ENCODE measurements around the gene DNAJC17. TPM values are rescaled to one million over a fixed set of nuclear protein-coding genes. Genes with fewer than 3 reads are reported as not detected.

DNAJC17 gene
- total RNA-seq, 1 donor from 2014 or later = 54.3 TPM

- Mint-ChIP-seq H3K36me3 (ENCODE audit: low read depth) (no peaks in the 10 kb centered on the region), H3K9me3 (no peaks in the 10 kb centered on the region), H3K27me3 (peaks cover 3% of the 10 kb centered on the region), H3K4me1 (no peaks in the 10 kb centered on the region), H3K27ac (no peak overlapping the region), H3K4me3 (no peak overlapping the region)
- no peak for DNase-seq
- intact Hi-C loops (cut with micrococcal nuclease) = no loop called here
Observed at GRCh38 chr15:40823572-40824343, 16.5 kb upstream of the DNAJC17 start.

GRCh38 chr15:40821195-40821594, 13.9 kb upstream of the DNAJC17 start:
- H3K27me3 Mint-ChIP-seq = peaks cover 1% of the 10 kb centered on the region
- DNase-seq = no peak
- no peaks in the 10 kb centered on the region for H3K9me3 Mint-ChIP-seq
- no peak overlapping the region for H3K27ac Mint-ChIP-seq
- no peak overlapping the region for H3K4me3 Mint-ChIP-seq
- H3K4me1 Mint-ChIP-seq = no peaks in the 10 kb centered on the region
- intact Hi-C loops (cut with micrococcal nuclease) = no loop called here
- no peaks in the 10 kb centered on the region for H3K36me3 Mint-ChIP-seq (ENCODE audit: low read depth)

- H3K27me3 Mint-ChIP-seq = no peaks in the 10 kb centered on the region
Observed at GRCh38 chr15:40819048-40819447, 11.8 kb upstream of the DNAJC17 start.

GRCh38 chr15:40815042-40815698, 7.9 kb upstream of the DNAJC17 start:
- no peaks in the 10 kb centered on the region for H3K27me3 Mint-ChIP-seq
- H3K4me3 Mint-ChIP-seq = no peak overlapping the region
- no peaks in the 10 kb centered on the region for H3K4me1 Mint-ChIP-seq
- peaks cover 28% of the 10 kb centered on the region for H3K36me3 Mint-ChIP-seq (ENCODE audit: low read depth)
- no peak overlapping the region for H3K27ac Mint-ChIP-seq
- DNase-seq = no peak
- intact Hi-C loops (cut with micrococcal nuclease) = no loop called here
- no peaks in the 10 kb centered on the region for H3K9me3 Mint-ChIP-seq

More at GRCh38 chr15:40819048-40819447, 11.8 kb upstream of the DNAJC17 start:
- H3K36me3 Mint-ChIP-seq (ENCODE audit: low read depth) = peaks cover 10% of the 10 kb centered on the region
- H3K27ac Mint-ChIP-seq = no peak overlapping the region
- intact Hi-C loops (cut with micrococcal nuclease) = no loop called here
- DNase-seq = no peak
- H3K4me1 Mint-ChIP-seq = no peaks in the 10 kb centered on the region
- H3K4me3 Mint-ChIP-seq = no peak overlapping the region
- no peaks in the 10 kb centered on the region for H3K9me3 Mint-ChIP-seq

- DNase-seq = no peak
- Mint-ChIP-seq H3K4me3 (no peak overlapping the region), H3K36me3 (ENCODE audit: low read depth) (peaks cover 31% of the 10 kb centered on the region), H3K27ac (peak overlapping the region; percentile 49), H3K9me3 (no peaks in the 10 kb centered on the region), H3K27me3 (no peaks in the 10 kb centered on the region), H3K4me1 (peaks cover 8% of the 10 kb centered on the region)
- intact Hi-C loops (cut with micrococcal nuclease) = no loop called here
Observed at GRCh38 chr15:40812721-40813425, 5.6 kb upstream of the DNAJC17 start.

- intact Hi-C loops (cut with micrococcal nuclease) = no loop called here
- DNase-seq = no peak
- Mint-ChIP-seq H3K36me3 (ENCODE audit: low read depth) (peaks cover 26% of the 10 kb centered on the region), H3K9me3 (no peaks in the 10 kb centered on the region), H3K27me3 (no peaks in the 10 kb centered on the region), H3K4me3 (peak overlapping the region; percentile 93), H3K4me1 (peaks cover 13% of the 10 kb centered on the region), H3K27ac (peak overlapping the region; percentile 41)
Observed at GRCh38 chr15:40808861-40809450, 1.7 kb upstream of the DNAJC17 start.

- Mint-ChIP-seq H3K4me1 (peaks cover 13% of the 10 kb centered on the region), H3K9me3 (no peaks in the 10 kb centered on the region)
Observed at GRCh38 chr15:40807888-40808461, 702 bp upstream of the DNAJC17 start.

GRCh38 chr15:40806672-40807027, 623 bp downstream of the DNAJC17 start:
- peaks cover 16% of the 10 kb centered on the region for H3K4me1 Mint-ChIP-seq
- peak overlapping the region; percentile 93 for H3K4me3 Mint-ChIP-seq
- DNase-seq = no peak
- peak overlapping the region; percentile 96 for H3K27ac Mint-ChIP-seq
- H3K36me3 Mint-ChIP-seq (ENCODE audit: low read depth) = peaks cover 24% of the 10 kb centered on the region
- intact Hi-C loops (cut with micrococcal nuclease) = loop anchor here (1.0 to 2.0 kb wide), 7 partner anchors 20 to 310 kb away; partner anchors contain the start of genes INO80, KNL1, RMDN3 and RPUSD2
- no peaks in the 10 kb centered on the region for H3K27me3 Mint-ChIP-seq
- no peaks in the 10 kb centered on the region for H3K9me3 Mint-ChIP-seq

More at GRCh38 chr15:40807888-40808461, 702 bp upstream of the DNAJC17 start:
- H3K4me3 Mint-ChIP-seq = peak overlapping the region; percentile 93
- H3K27me3 Mint-ChIP-seq = no peaks in the 10 kb centered on the region
- DNase-seq = peak; percentile 63
- peak overlapping the region; percentile 96 for H3K27ac Mint-ChIP-seq
- H3K36me3 Mint-ChIP-seq (ENCODE audit: low read depth) = peaks cover 26% of the 10 kb centered on the region
- intact Hi-C loops (cut with micrococcal nuclease) = loop anchor here (1.0 to 2.0 kb wide), 7 partner anchors 21 to 308 kb away; partner anchors contain the start of genes INO80, KNL1, RMDN3 and RPUSD2

- Mint-ChIP-seq H3K9me3 (no peaks in the 10 kb centered on the region), H3K4me3 (no peak overlapping the region), H3K36me3 (ENCODE audit: low read depth) (peaks cover 23% of the 10 kb centered on the region), H3K27me3 (no peaks in the 10 kb centered on the region), H3K27ac (no peak overlapping the region), H3K4me1 (peaks cover 16% of the 10 kb centered on the region)
- no peak for DNase-seq
- intact Hi-C loops (cut with micrococcal nuclease) = no loop called here
Observed at GRCh38 chr15:40803688-40804087, 3.6 kb downstream of the DNAJC17 start.

- Mint-ChIP-seq H3K9me3 (no peaks in the 10 kb centered on the region), H3K27ac (no peak overlapping the region), H3K27me3 (no peaks in the 10 kb centered on the region), H3K36me3 (ENCODE audit: low read depth) (peaks cover 29% of the 10 kb centered on the region), H3K4me3 (no peak overlapping the region), H3K4me1 (peaks cover 14% of the 10 kb centered on the region)
- intact Hi-C loops (cut with micrococcal nuclease) = no loop called here
- no peak for DNase-seq
Observed at GRCh38 chr15:40803076-40803475, 4.2 kb downstream of the DNAJC17 start.

GRCh38 chr15:40799523-40799922, 7.8 kb downstream of the DNAJC17 start:
- Mint-ChIP-seq H3K27ac (no peak overlapping the region), H3K4me1 (peaks cover 12% of the 10 kb centered on the region), H3K4me3 (no peak overlapping the region), H3K9me3 (no peaks in the 10 kb centered on the region), H3K36me3 (ENCODE audit: low read depth) (peaks cover 27% of the 10 kb centered on the region), H3K27me3 (no peaks in the 10 kb centered on the region)
- intact Hi-C loops (cut with micrococcal nuclease) = no loop called here
- DNase-seq = no peak

- no peaks in the 10 kb centered on the region for H3K27me3 Mint-ChIP-seq
- no peak for DNase-seq
- intact Hi-C loops (cut with micrococcal nuclease) = no loop called here
- peaks cover 17% of the 10 kb centered on the region for H3K4me1 Mint-ChIP-seq
- no peak overlapping the region for H3K27ac Mint-ChIP-seq
- H3K4me3 Mint-ChIP-seq = no peak overlapping the region
- no peaks in the 10 kb centered on the region for H3K9me3 Mint-ChIP-seq
- peaks cover 32% of the 10 kb centered on the region for H3K36me3 Mint-ChIP-seq (ENCODE audit: low read depth)
Observed at GRCh38 chr15:40796512-40796911, 10.8 kb downstream of the DNAJC17 start.

- Mint-ChIP-seq H3K27ac (no peak overlapping the region), H3K4me3 (no peak overlapping the region), H3K4me1 (peaks cover 17% of the 10 kb centered on the region), H3K36me3 (ENCODE audit: low read depth) (peaks cover 30% of the 10 kb centered on the region), H3K9me3 (no peaks in the 10 kb centered on the region), H3K27me3 (no peaks in the 10 kb centered on the region)
- intact Hi-C loops (cut with micrococcal nuclease) = no loop called here
- DNase-seq = no peak
Observed at GRCh38 chr15:40796041-40796440, 11.2 kb downstream of the DNAJC17 start.

All from activated CD4-positive, alpha-beta T cell treated with anti-CD3 and anti-CD28 coated beads, Interleukin-2, amount 10 ng/mL, durations not matched to agents 24 days and 14 days (primary cell).